Activated CD4-positive, alpha-beta T cell treated with anti-CD3 and anti-CD28 coated beads, Interleukin-2, amount 50 U/mL, for 24 hours (primary cell): Measurements from ENCODE around the gene AFG1L.
"Not testable (repeated sequence)": the region's sequence is repeated elsewhere in the genome, so short reads cannot be mapped to it uniquely, and the experiment has no call there.

Source experiments
- DNase-seq, 2 donors: peaks; one replicate each; pipeline ENCODE4 v3.0.0-alpha.2; 2020; ENCODE audit warnings: low read depth in 1 of 2, low spot score in 1 of 2

AFG1L gene

GRCh38 chr6:108555399-108556052, 260.7 kb downstream of the AFG1L start:
- no peak for DNase-seq

GRCh38 chr6:108556250-108556649, 261.4 kb downstream of the AFG1L start:
- no peak for DNase-seq

GRCh38 chr6:108556866-108557493, 262.1 kb downstream of the AFG1L start:
- no peak for DNase-seq

GRCh38 chr6:108557494-108558371, 262.9 kb downstream of the AFG1L start:
- DNase-seq = peak; percentile 54 to 57

GRCh38 chr6:108558372-108559096, 263.7 kb downstream of the AFG1L start:
- peak; percentile 87 to 94 for DNase-seq

- DNase-seq = peak; percentile 67 to 70
These were observed 264.4 kb downstream of the AFG1L start for GRCh38 chr6:108559097-108559883.

GRCh38 chr6:108559884-108560462, 265.1 kb downstream of the AFG1L start:
- DNase-seq = no peak

- DNase-seq = peak in 1 of 2 donors; percentile 37
These were observed 265.8 kb downstream of the AFG1L start, which contains the start of gene FOXO3 for GRCh38 chr6:108560463-108561308. Gene FOXO3, plus strand, starts transcription at chr6:108560917. Its CDS starts 292 bp downstream, at chr6:108561209.

GRCh38 chr6:108561309-108561647, 266.4 kb downstream of the AFG1L start:
- not testable (repeated sequence) for DNase-seq

GRCh38 chr6:108561742-108562502, 267.1 kb downstream of the AFG1L start:
- DNase-seq = no peak

GRCh38 chr6:108562503-108562993, 267.7 kb downstream of the AFG1L start:
- no peak for DNase-seq

- DNase-seq = no peak
These were observed 268.4 kb downstream of the AFG1L start for GRCh38 chr6:108563292-108563691.

GRCh38 chr6:108564178-108564577, 269.3 kb downstream of the AFG1L start:
- no peak for DNase-seq

- no peak for DNase-seq
These were observed 270.4 kb downstream of the AFG1L start for GRCh38 chr6:108565091-108565766.

- DNase-seq = no peak
These were observed 271.0 kb downstream of the AFG1L start for GRCh38 chr6:108565893-108566292.

GRCh38 chr6:108566406-108566805, 271.6 kb downstream of the AFG1L start:
- no peak for DNase-seq

GRCh38 chr6:108568101-108568500, 273.2 kb downstream of the AFG1L start:
- no peak for DNase-seq
